Prostate gland (tissue), 2 donors: Measurements from ENCODE around the gene ACOX1. TPM values are rescaled to one million over a fixed set of nuclear protein-coding genes. Genes with fewer than 3 reads are reported as not detected.

Source experiments
- DNase-seq: peaks from one replicate; pipeline ENCODE4 v3.0.0-alpha.2; 2019; ENCODE audit warnings: low spot score
- H3K27ac ChIP-seq, 2 donors: fragments of 200-600 bp; sonication (generic); 2 replicates each; pipeline ENCODE4 v1.5.1; 2017 to 2019
- H3K27me3 ChIP-seq: fragments of 200-600 bp; sonication (generic); replicated peaks from 2 replicates; pipeline ENCODE4 v1.5.1; 2019; ENCODE audit not compliant: insufficient read depth
- H3K36me3 ChIP-seq, 2 donors: fragments of 200-600 bp; sonication (generic); 1 replicate in 1 of 2; 2 replicates in 1 of 2; pipeline versions ENCODE4 v1.5.1 to v1.8.1; 2017 to 2019
- H3K4me1 ChIP-seq: fragments of 200-600 bp; sonication (generic); replicated peaks from 2 replicates; pipeline ENCODE4 v1.5.1; 2019
- H3K4me3 ChIP-seq, 2 donors: fragments of 200-600 bp; sonication (generic); 2 replicates each; pipeline ENCODE4 v1.5.1; 2017 to 2019
- H3K9me3 ChIP-seq: fragments of 200-600 bp; sonication (generic); 2 replicates; pipeline ENCODE4 v1.5.1; 2017
- CTCF ChIP-seq, 4 experiments: fragments of 200-600 bp in 2 of 4; fragments of 450-650 bp in 2 of 4; sonication (generic) in 2 of 4; IDR thresholded peaks; 1 replicate in 3 of 4; 2 replicates in 1 of 4; pipeline ENCODE4 v1.5.1; 2016 to 2019; ENCODE audit warnings: antibody characterized with exemption in 4 of 4, mild to moderate bottlenecking in 2 of 4, moderate library complexity in 2 of 4
- POLR2A ChIP-seq: fragments of 450-650 bp; IDR thresholded peaks from one replicate; pipeline ENCODE4 v1.6.1; 2016; ENCODE audit warnings: antibody characterized with exemption, mild to moderate bottlenecking
- POLR2AphosphoS5 ChIP-seq: sonication (generic); formaldehyde crosslinking; IDR thresholded peaks from one replicate; pipeline ENCODE4 v1.6.1; 2017; ENCODE audit warnings: antibody characterized with exemption
- WGBS: methylation state at CpG from one replicate; pipeline ENCODE4 v1.1.5; 2018; 5-methylcytosine and 5-hydroxymethylcytosine counted together
- intact Hi-C: fragments of 100-400 bp; cut with DNase I; formaldehyde crosslinking; loops from one replicate; pipeline ENCODE4 v1.14.2; 2022
- total RNA-seq, 2 donors: library from RNA; depleted of rRNA; stranded (reverse); fragments of >200 nt; gene quantifications; one replicate each; pipeline ENCODE4 v1.1.0, GENCODE V29; 2016

Gene ACOX1
- total RNA-seq, 2 donors from 2014 or later: 75.5 to 79.0 TPM

- intact Hi-C loops: no loop called here
- TF ChIP-seq POLR2AphosphoS5: no peak
- TF ChIP-seq CTCF (IDR thresholded peaks at IDR 0.05): no peak
- TF ChIP-seq POLR2A: no peak
- H3K36me3 ChIP-seq: no peaks in the 10 kb centered on the region
- 82% methylated on average over 8 of the region's 9 CpGs for WGBS
- H3K4me3 ChIP-seq: no peak overlapping the region
- H3K4me1 ChIP-seq: no peaks in the 10 kb centered on the region
- H3K27ac ChIP-seq: no peak overlapping the region
- H3K9me3 ChIP-seq: no peaks in the 10 kb centered on the region
- no peaks in the 10 kb centered on the region for H3K27me3 ChIP-seq
- DNase-seq: no peak
Observed at GRCh38 chr17:76024353-76024752, 45.4 kb upstream of the ACOX1 start.

- 89% methylated on average over 9 of the region's 9 CpGs for WGBS
- H3K4me1 ChIP-seq: no peaks in the 10 kb centered on the region
- no peaks in the 10 kb centered on the region for H3K9me3 ChIP-seq
- no peak overlapping the region for H3K27ac ChIP-seq
- no peak for DNase-seq
- no peaks in the 10 kb centered on the region for H3K36me3 ChIP-seq
- no peak overlapping the region for H3K4me3 ChIP-seq
- no peaks in the 10 kb centered on the region for H3K27me3 ChIP-seq
- intact Hi-C loops: no loop called here
- TF ChIP-seq POLR2AphosphoS5 (no peak), CTCF (IDR thresholded peaks at IDR 0.05) (no peak), POLR2A (no peak)
Observed at GRCh38 chr17:76023900-76024237, 44.9 kb upstream of the ACOX1 start.

GRCh38 chr17:76022973-76023899 is 44.3 kb upstream of the ACOX1 start:
- H3K27me3 ChIP-seq: no peaks in the 10 kb centered on the region
- no peaks in the 10 kb centered on the region for H3K9me3 ChIP-seq
- TF ChIP-seq CTCF (IDR thresholded peaks at IDR 0.05) (no peak), POLR2AphosphoS5 (no peak), POLR2A (no peak)
- no peak overlapping the region for H3K27ac ChIP-seq
- intact Hi-C loops: no loop called here
- H3K4me3 ChIP-seq: no peak overlapping the region
- DNase-seq: no peak
- no peaks in the 10 kb centered on the region for H3K4me1 ChIP-seq
- H3K36me3 ChIP-seq: no peaks in the 10 kb centered on the region
- WGBS: 89% methylated on average over 28 of the region's 28 CpGs

GRCh38 chr17:76022285-76022684 is 43.3 kb upstream of the ACOX1 start:
- no peaks in the 10 kb centered on the region for H3K4me1 ChIP-seq
- WGBS: 91% methylated on average over 22 of the region's 24 CpGs
- H3K9me3 ChIP-seq: no peaks in the 10 kb centered on the region
- DNase-seq: no peak
- no peaks in the 10 kb centered on the region for H3K36me3 ChIP-seq
- no peak overlapping the region for H3K4me3 ChIP-seq
- TF ChIP-seq POLR2A (no peak), CTCF (IDR thresholded peaks at IDR 0.05) (no peak)
- intact Hi-C loops: no loop called here
- H3K27ac ChIP-seq: no peak overlapping the region
- no peaks in the 10 kb centered on the region for H3K27me3 ChIP-seq
